Adrenal gland (tissue), 12 donors: ENCODE measurements around the gene SCAP. TPM values are rescaled to one million over a fixed set of nuclear protein-coding genes. Genes with fewer than 3 reads are reported as not detected.

Experiments
- DNase-seq, 7 donors: peaks; one replicate each; pipeline ENCODE4 v3.0.0-alpha.2; 2019 to 2020
- H3K27ac ChIP-seq, 5 donors: fragments of 200-600 bp; sonication (generic) in 4 of 5; 1 replicate in 3 of 5; 2 replicates in 2 of 5; pipeline versions ENCODE4 v1.5.1 to v1.8.0; 2016 to 2020; ENCODE audit warnings: mild to moderate bottlenecking in 1 of 5
- H3K27me3 ChIP-seq: fragments of 200-600 bp; 2 replicates; pipeline ENCODE4 v1.8.0; 2021
- H3K36me3 ChIP-seq, 2 donors: fragments of 200-600 bp; replicated peaks in 1 of 2; 1 replicate in 1 of 2; 2 replicates in 1 of 2; pipeline versions ENCODE4 v1.5.1 to v1.8.0; 2018 to 2022
- H3K4me1 ChIP-seq, 2 donors: fragments of 200-600 bp; replicated peaks in 1 of 2; 1 replicate in 1 of 2; 2 replicates in 1 of 2; pipeline versions ENCODE4 v1.5.1 to v1.8.0; 2018 to 2021
- H3K4me3 ChIP-seq, 4 donors: fragments of 200-600 bp; sonication (generic) in 3 of 4; one replicate each; pipeline ENCODE4 v1.5.1; 2016 to 2018
- H3K9me3 ChIP-seq, 3 donors: fragments of 200-600 bp; sonication (generic) in 1 of 3; replicated peaks in 1 of 3; 1 replicate in 2 of 3; 2 replicates in 1 of 3; pipeline versions ENCODE4 v1.5.1 to v1.8.0; 2016 to 2021
- POLR2A ChIP-seq, 2 donors: fragments of 450-650 bp; IDR thresholded peaks; one replicate each; pipeline ENCODE4 v1.6.1; 2017; ENCODE audit warnings: antibody characterized with exemption in 2 of 2, mild to moderate bottlenecking in 2 of 2, moderate library complexity in 1 of 2
- WGBS, 4 donors: extraction: QIAGEN DNeasy Blood & Tissue Kit in 2 of 4; methylation state at CpG; one replicate each; pipeline versions ENCODE4 v1.1.5 to v1.1.7; 2013 to 2017; 5-methylcytosine and 5-hydroxymethylcytosine counted together
- intact Hi-C, 2 donors: fragments of 100-400 bp; cut with DNase I; formaldehyde crosslinking; loops; one replicate each; pipeline versions ENCODE4 v1.14.1 to v1.15.0; 2022 to 2023
- polyA plus RNA-seq, 3 donors: library from polyadenylated mRNA; stranded (reverse); fragments of 200-250 nt in 2 of 3; fragments of 350-450 nt in 1 of 3; fragmentation: Illumina TruSeq in 1 of 3; extraction: RNeasy Lipid Tissue Mini Kit (QIAGEN cat#74804) in 1 of 3; gene quantifications; one replicate each; pipeline ENCODE4 v1.2.3, GENCODE V29; 2013 to 2014
- total RNA-seq, 9 donors: library from RNA; depleted of rRNA in 4 of 9; stranded (reverse); fragments of >200 nt in 4 of 9; fragments of 120-200 nt in 1 of 9; fragmentation: NEBNext Ultra II Directional in 1 of 9; extraction: Animal tissue kit (Norgen Biotek cat#: 25700) in 1 of 9; gene quantifications; one replicate each; pipeline versions ENCODE4 v1.1.0 to v1.2.4, GENCODE V29; 2013 to 2023
- TF ChIP-seq, protein P1 (sequence below), 6 experiments: fragments of 450-650 bp in 4 of 6; fragments of 200-600 bp in 2 of 6; sonication (generic) in 1 of 6; IDR thresholded peaks; 1 replicate in 5 of 6; 2 replicates in 1 of 6; pipeline versions ENCODE4 v1.5.1 to v1.8.0; 2016 to 2021; ENCODE audit warnings: antibody characterized with exemption in 6 of 6, mild to moderate bottlenecking in 2 of 6, moderate library complexity in 1 of 6
- donor health status: healthy with polysubstance abuse.
- donor health status: Bipolar disorder and iron deficiency.
- donor health status: DM: yes; HTN: yes; CAD: no.
- donor health status: DM: no; HTN: no; CAD: no.
- donor health status: DM: no; HTN: no; CAD: no.
- donor health status: DM: yes; HTN: yes; CAD: no.

Gene SCAP
- total and polyA plus RNA-seq, 12 donors = 126 to 954 (median 176) TPM

- WGBS, 4 donors = 90 to 95% (median 94%) methylated on average over 9 of the region's 9 CpGs
- peak in 2 of 7 donors; percentile 8 to 12 for DNase-seq
- intact Hi-C loops = loop anchor here in 1 of 2 donors (10.0 kb wide), 1 partner anchor 89 kb away; the partner anchor contains the start of gene ELP6
- H3K4me1 ChIP-seq = peaks cover 21 to 41% of the 10 kb centered on the region in 2 donors
- H3K27ac ChIP-seq = no peak overlapping the region
- peaks cover 0 to 41% of the 10 kb centered on the region in 2 donors for H3K36me3 ChIP-seq
- TF ChIP-seq, protein P1, sequence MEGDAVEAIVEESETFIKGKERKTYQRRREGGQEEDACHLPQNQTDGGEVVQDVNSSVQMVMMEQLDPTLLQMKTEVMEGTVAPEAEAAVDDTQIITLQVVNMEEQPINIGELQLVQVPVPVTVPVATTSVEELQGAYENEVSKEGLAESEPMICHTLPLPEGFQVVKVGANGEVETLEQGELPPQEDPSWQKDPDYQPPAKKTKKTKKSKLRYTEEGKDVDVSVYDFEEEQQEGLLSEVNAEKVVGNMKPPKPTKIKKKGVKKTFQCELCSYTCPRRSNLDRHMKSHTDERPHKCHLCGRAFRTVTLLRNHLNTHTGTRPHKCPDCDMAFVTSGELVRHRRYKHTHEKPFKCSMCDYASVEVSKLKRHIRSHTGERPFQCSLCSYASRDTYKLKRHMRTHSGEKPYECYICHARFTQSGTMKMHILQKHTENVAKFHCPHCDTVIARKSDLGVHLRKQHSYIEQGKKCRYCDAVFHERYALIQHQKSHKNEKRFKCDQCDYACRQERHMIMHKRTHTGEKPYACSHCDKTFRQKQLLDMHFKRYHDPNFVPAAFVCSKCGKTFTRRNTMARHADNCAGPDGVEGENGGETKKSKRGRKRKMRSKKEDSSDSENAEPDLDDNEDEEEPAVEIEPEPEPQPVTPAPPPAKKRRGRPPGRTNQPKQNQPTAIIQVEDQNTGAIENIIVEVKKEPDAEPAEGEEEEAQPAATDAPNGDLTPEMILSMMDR (IDR thresholded peaks at IDR 0.05) = no peak
- no peak for TF ChIP-seq POLR2A (IDR thresholded peaks at IDR 0.05)
- no peak overlapping the region for H3K4me3 ChIP-seq
- H3K27me3 ChIP-seq = no peaks in the 10 kb centered on the region
- no peaks in the 10 kb centered on the region for H3K9me3 ChIP-seq
Observed at GRCh38 chr3:47425959-47426358, 49.8 kb downstream of the SCAP start.

- WGBS, 4 donors = 83 to 93% (median 92%) methylated on average over 4 to 11 of the region's 11 CpGs
- Histone ChIP-seq H3K27me3 (no peaks in the 10 kb centered on the region), H3K4me3 (no peak overlapping the region), H3K4me1 (peaks cover 17 to 37% of the 10 kb centered on the region in 2 donors), H3K27ac (peak overlapping the region in 1 of 5 donors; percentile 27), H3K9me3 (no peaks in the 10 kb centered on the region), H3K36me3 (peaks cover 0 to 45% of the 10 kb centered on the region in 2 donors)
- intact Hi-C loops = loop anchor here in 1 of 2 donors (10.0 kb wide), 1 partner anchor 89 kb away; the partner anchor contains the start of gene ELP6
- DNase-seq = peak in 3 of 7 donors; percentile 3 to 15 (median 10)
- TF ChIP-seq, protein P1 (IDR thresholded peaks at IDR 0.05) = no peak
- no peak for TF ChIP-seq POLR2A (IDR thresholded peaks at IDR 0.05)
Observed at GRCh38 chr3:47425383-47425778, 50.4 kb downstream of the SCAP start.

GRCh38 chr3:47424434-47425382, 51.0 kb downstream of the SCAP start:
- Histone ChIP-seq H3K9me3 (no peaks in the 10 kb centered on the region), H3K4me1 (peaks cover 17 to 33% of the 10 kb centered on the region in 2 donors), H3K27ac (peak overlapping the region in 1 of 5 donors; percentile 27), H3K4me3 (no peak overlapping the region), H3K36me3 (peaks cover 0 to 51% of the 10 kb centered on the region in 2 donors), H3K27me3 (no peaks in the 10 kb centered on the region)
- TF ChIP-seq, protein P1 (IDR thresholded peaks at IDR 0.05) = no peak
- no peak for TF ChIP-seq POLR2A (IDR thresholded peaks at IDR 0.05)
- intact Hi-C loops = loop anchor here (5.0 to 10.0 kb wide), 3 partner anchors 53 to 90 kb away; partner anchors contain the start of genes ELP6 (in 2 of the 2) and SCAP (in 1 of the 2)
- DNase-seq = no peak
- 85 to 91% (median 88%) methylated on average over 14 to 15 of the region's 15 CpGs for WGBS, 4 donors

GRCh38 chr3:47423548-47424145, 52.1 kb downstream of the SCAP start:
- H3K36me3 ChIP-seq = peaks cover 0 to 62% of the 10 kb centered on the region in 2 donors
- 94 to 100% (median 94%) methylated on average over 6 to 8 of the region's 8 CpGs for WGBS, 4 donors
- intact Hi-C loops = loop anchor here (5.0 to 10.0 kb wide), 3 partner anchors 54 to 91 kb away; partner anchors contain the start of genes ELP6 (in 2 of the 2) and SCAP (in 1 of the 2)
- DNase-seq = no peak
- no peaks in the 10 kb centered on the region for H3K27me3 ChIP-seq
- H3K27ac ChIP-seq = peak overlapping the region in 1 of 5 donors; percentile 5
- H3K4me3 ChIP-seq = no peak overlapping the region
- no peaks in the 10 kb centered on the region for H3K9me3 ChIP-seq
- H3K4me1 ChIP-seq = peaks cover 13 to 23% of the 10 kb centered on the region in 2 donors
- TF ChIP-seq POLR2A (IDR thresholded peaks at IDR 0.05) = no peak
- TF ChIP-seq, protein P1 (IDR thresholded peaks at IDR 0.05) = no peak
